Measurements from ENCODE around the gene CHRD.

CHRD gene

GRCh38 chr3:184361932-184362667 is 17.8 kb upstream of the CHRD start:
- peak; percentile 35 for DNase-seq

DNA sequence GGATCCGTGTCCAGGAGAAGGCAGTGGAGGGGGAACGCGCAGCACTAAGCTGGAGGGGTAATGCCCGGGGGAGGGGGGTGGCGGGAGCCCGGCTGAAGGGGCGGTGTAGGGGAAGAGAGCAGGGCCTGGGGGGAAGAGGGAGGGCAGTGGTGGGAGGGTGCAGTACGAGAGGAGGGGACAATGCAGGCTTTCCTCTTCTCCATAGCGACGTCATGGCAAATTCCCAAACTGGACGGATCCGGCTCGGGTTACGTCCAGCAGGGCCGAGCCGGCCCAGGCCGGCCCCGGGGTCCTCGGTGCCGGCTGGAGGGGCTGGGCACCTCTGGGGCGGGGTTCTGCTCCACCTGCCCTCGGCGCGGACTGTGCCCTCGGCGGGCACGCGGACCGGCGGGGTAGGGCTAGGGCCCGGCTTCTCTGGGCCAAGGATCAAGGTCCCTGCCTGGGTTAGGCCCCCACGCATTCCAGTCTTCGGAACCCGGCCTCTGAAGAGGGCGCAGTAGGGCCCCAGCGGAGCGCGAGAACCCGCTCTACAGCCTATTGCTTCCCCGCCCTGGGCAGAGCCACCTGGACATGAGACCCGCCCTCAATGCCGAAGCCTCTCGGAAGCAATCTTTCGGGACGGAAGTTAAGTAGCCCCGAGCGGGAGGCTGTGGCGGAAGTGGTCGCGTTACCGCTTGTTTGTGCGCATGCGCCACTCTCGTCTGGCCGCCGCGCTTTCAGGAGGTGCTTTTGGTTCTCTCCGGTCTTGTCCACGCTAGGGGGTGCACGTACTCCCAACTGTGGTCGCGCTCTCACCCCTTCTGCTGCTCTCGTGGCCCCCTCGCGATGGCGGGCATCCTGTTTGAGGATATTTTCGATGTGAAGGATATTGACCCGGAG is 16.9 kb upstream of the CHRD start:
- peak; percentile 95 for DNase-seq

GRCh38 chr3:184366619-184367289 is 13.1 kb upstream of the CHRD start:
- DNase-seq, result no peak

DNA sequence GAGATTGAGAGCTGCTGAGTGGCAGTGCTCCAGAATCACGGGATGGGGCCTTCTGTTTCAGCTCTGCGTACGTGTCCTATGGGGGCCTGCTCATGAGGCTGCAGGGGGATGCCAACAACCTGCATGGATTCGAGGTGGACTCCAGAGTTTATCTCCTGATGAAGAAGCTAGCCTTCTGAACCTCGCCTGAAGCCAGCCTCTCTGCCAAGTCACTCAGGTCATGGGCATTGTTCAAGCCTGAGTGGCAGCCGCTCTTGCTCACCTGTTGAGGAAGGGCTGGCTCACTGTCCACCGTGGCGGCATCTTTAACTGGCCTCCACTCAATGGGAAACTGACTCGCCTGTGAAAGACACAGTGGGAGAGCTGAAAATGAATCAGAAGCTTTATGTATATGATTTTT is 11.7 kb upstream of the CHRD start:
- no peak for DNase-seq

- no peak for DNase-seq
Measured at GRCh38 chr3:184368586-184369183, 11.2 kb upstream of the CHRD start.

DNA sequence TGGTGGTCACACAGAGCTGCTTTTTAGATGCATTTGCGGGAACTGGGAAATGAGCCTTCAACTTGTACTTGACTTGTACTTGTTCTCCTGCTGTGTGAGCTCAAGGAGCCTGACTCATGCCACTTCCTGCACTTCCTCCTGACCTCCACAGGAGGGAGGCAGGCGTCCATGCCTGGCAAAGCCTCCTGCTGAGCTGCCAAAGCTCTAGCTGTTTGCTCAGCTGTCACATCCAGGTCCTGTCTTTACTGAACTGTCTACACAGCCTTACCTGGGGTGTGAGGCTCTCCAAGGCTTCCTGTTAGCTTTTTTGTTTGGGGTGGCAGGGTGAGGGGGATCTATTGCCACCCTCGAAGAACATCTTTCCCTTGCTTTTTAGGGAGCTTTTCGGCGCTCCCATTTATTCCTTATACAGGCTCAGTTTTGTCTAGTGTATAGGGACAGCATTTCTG is 8.3 kb upstream of the CHRD start:
- peak; percentile 65 for DNase-seq

GRCh38 chr3:184372296-184372821 is 7.5 kb upstream of the CHRD start:
- DNase-seq, result no peak

- no peak for DNase-seq
Measured at GRCh38 chr3:184372911-184373310, 6.9 kb upstream of the CHRD start.

- no peak for DNase-seq
Measured at GRCh38 chr3:184373422-184373821, 6.4 kb upstream of the CHRD start.

DNA sequence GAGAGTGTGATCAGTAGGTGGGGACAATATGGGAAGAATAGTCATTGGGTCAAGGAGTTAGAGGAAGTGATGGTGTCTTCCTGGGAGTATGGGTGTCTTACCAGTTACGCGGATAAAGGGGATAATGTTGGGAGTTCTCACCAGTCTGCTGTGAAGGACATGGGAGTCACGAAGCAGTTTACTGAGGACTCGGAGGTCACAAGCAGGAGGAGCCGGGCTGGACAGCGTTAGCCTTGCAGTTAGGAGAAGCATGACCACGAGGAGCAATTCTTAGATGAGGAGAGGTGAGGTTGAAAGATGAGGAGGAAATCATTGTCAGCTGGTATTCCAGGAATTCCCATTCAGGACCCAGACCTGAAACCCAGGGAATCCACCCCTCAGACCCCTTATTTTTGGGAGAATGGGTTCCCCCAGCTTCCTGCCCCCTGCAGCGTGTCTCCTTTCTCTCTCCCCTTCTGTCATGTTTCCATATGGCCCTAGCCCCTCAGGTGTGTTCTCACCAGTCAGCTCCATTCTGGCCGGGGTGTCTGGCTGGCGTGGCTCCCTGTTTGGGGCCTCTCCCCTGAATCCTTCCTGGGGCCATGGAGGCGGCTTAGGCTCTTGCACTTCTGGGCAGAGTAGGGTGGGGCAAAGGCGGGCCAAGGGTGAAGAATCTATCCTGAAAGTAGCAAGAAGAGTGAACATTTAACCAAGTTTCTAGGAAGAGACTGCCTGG is 4.0 kb upstream of the CHRD start:
- DNase-seq, result no peak

DNA sequence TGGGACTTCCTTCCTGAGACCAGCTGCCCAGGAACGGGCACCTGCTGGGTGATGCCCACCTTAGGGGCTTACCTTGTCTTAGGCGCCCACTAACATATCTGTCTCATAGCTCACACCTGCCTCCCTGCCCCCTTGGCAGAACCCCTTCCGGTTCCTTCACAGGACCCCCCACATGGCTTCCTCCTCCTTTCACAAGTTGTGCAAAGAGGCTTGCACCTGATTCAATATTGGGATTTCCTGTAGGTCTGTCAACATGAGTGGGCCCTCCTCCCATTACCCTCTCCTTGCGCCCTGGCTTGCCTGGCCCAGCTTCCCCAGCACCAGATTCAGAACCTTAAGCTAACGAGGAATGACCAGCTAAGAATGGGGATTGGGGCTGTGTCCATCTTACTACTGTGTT is 2.5 kb upstream of the CHRD start:
- DNase-seq, result no peak

- DNase-seq, result no peak
Measured at GRCh38 chr3:184377882-184378445, 1.9 kb upstream of the CHRD start, which contains the start of gene THPO. Gene THPO, minus strand, starts transcription at chr3:184378207. Its CDS starts 1,948 bp downstream, at chr3:184376259.

DNA sequence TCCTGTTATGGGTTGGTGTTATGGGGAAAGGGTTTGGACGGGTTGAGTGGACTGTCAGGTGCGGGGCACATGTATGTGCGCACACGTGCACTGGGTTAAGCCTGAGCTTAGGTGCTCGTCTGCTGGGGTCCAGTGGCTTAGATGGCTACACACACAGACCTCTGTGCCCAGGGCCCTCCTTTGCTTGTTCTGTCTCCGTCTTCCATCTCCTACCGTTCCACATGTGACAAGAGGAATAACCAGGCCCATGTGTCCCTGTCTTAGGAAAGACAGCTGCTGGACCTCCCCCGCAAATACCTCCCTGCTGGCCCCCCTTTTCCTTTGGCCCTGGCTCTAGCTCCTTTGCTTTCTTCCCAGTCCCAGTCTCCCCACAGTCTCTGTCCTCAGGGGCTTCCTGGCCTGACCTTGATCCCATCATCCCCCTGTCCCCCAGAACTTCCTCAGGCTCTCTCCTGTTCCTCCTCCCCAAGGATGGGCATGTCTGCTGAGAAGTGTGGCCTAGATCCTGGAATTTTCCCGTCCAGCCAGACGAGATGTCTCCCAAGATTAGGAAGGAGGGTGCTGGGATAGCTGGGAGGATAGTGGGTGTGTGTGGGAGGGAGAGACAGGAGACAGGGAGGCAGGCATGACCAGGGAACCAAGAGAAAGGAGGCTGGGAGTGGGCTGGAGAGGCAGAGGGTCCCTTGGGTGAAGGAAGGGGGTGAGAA is 1.1 kb upstream of the CHRD start:
- no peak for DNase-seq

GRCh38 chr3:184380185-184380626 is 352 bp downstream of the CHRD start:
- peak; percentile 14 for DNase-seq

DNA sequence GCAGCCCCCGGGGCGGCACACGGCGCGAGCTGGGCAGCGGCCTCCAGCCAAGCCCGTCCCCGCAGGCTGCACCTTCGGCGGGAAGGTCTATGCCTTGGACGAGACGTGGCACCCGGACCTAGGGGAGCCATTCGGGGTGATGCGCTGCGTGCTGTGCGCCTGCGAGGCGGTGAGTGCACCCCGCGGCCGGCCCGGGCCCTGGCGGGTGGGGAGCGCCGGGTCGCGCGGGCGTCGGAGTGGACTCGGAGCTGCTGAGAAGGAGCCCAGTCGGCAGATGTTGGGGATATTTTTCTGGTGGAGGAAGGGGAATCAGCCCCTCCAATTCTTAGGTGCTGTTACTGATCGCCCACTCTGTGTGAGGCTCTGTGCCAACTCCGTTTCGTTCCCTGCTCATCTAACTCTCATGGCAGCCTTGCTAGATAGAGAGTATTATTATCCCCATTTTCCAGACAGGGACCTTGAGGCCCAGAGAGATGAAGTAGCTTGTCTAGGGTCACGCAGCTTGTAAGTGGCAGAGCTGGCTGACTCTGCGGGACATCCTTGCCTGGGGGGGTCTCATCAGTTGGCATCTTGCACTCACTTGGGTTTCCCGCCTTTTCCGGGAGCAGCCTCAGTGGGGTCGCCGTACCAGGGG is 890 bp downstream of the CHRD start:
- DNase-seq, result no peak

DNA sequence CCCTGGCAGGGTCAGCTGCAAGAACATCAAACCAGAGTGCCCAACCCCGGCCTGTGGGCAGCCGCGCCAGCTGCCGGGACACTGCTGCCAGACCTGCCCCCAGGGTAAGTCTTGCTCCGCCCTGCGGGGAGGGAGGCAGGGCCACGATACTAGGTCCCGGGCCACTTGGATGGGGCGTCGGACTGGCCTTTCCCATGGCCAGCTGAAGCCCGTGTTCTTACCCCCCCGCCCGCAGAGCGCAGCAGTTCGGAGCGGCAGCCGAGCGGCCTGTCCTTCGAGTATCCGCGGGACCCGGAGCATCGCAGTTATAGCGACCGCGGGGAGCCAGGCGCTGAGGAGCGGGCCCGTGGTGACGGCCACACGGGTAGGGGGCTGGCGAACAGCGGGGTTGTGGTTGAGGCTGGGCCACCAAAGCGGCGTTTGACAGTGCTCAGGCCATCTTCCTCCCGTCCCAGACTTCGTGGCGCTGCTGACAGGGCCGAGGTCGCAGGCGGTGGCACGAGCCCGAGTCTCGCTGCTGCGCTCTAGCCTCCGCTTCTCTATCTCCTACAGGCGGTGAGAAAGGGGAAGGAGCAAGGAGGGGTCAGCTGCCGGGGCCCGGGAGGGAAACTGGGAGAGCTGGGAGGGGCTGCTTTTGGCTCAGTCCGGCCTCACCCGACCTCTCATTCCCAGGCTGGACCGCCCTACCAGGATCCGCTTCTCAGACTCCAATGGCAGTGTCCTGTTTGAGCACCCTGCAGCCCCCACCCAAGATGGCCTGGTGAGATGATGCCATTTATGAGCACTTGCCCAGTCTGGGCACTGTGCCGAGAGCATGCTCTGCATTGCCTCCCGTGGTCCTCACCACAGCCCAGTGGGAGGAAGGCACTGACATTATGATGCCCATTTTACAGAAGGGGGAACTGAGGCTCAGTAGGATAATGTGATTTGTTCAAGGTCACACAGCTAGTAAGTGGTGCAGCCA is 1.7 kb downstream of the CHRD start:
- DNase-seq, result no peak

DNA sequence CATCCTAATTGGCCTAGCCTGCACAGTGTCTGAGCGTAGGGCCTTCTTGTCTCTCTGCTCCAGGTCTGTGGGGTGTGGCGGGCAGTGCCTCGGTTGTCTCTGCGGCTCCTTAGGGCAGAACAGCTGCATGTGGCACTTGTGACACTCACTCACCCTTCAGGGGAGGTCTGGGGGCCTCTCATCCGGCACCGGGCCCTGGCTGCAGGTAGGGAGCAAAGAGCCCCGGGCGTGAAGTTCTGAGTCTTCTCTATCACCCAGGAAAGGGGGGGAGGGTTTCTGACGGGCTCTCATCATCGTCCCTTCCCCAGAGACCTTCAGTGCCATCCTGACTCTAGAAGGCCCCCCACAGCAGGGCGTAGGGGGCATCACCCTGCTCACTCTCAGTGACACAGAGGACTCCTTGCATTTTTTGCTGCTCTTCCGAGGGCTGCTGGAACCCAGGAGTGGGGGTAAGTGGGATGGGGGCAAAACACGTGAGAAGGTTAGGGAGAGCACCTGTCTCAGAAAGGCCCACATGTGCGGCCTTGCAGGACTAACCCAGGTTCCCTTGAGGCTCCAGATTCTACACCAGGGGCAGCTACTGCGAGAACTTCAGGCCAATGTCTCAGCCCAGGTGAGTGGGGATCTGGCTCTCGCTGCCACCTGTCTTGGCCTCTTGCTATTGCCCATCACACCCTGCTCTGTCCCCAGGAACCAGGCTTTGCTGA is 2.6 kb downstream of the CHRD start:
- DNase-seq, result no peak

DNA sequence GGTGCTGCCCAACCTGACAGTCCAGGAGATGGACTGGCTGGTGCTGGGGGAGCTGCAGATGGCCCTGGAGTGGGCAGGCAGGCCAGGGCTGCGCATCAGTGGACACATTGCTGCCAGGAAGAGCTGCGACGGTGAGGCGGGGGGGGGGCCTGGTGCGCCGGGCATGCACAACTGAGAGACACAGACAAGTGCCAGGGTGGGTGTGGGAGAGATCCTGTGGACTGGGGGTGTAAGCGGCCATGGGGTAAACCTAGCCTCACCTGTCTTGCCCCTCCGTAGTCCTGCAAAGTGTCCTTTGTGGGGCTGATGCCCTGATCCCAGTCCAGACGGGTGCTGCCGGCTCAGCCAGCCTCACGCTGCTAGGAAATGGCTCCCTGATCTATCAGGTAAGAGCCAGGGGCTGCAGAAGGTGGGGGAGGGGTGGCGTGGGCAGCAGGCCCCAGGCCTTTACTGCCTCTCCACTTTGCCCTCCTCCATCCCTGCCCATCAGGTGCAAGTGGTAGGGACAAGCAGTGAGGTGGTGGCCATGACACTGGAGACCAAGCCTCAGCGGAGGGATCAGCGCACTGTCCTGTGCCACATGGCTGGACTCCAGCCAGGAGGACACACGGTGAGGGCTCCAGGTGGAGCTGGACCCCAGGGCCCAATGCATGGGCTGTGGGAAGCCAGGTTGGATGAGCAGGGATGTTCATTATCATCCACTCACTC is 3.3 kb downstream of the CHRD start:
- DNase-seq, result no peak

Measured in CD4-positive, alpha-beta T cell treated with Interleukin-10 for 1 hour (primary cell).